IPS-11a (cell line): ENCODE results near the gene ARAP1.

ENCODE experiments used
- H3K4me3 ChIP-seq: one replicate; pipeline ENCODE4 v1.5.1; 2013; ENCODE audit warnings: low read depth, low read length, control low read depth

The ARAP1 gene

GRCh38 chr11:72642043-72642883 is 109.9 kb downstream of the ARAP1 start:
- peak overlapping the region; percentile 30 for H3K4me3 ChIP-seq

- peak overlapping the region; percentile 17 for H3K4me3 ChIP-seq
Measured at GRCh38 chr11:72641522-72642042, 110.6 kb downstream of the ARAP1 start.

GRCh38 chr11:72639502-72640375 is 112.5 kb downstream of the ARAP1 start:
- no peak overlapping the region for H3K4me3 ChIP-seq

- H3K4me3 ChIP-seq, result no peak overlapping the region
Measured at GRCh38 chr11:72637926-72638325, 114.3 kb downstream of the ARAP1 start.

GRCh38 chr11:72637198-72637597 is 115.0 kb downstream of the ARAP1 start:
- H3K4me3 ChIP-seq, result no peak overlapping the region

GRCh38 chr11:72636376-72636775 is 115.8 kb downstream of the ARAP1 start:
- no peak overlapping the region for H3K4me3 ChIP-seq

- H3K4me3 ChIP-seq, result no peak overlapping the region
Measured at GRCh38 chr11:72635933-72636332, 116.3 kb downstream of the ARAP1 start.

- H3K4me3 ChIP-seq, result no peak overlapping the region
Measured at GRCh38 chr11:72635309-72635915, 116.8 kb downstream of the ARAP1 start.
